HL-60/S4 (cell line): ENCODE data around the gene NT5C2.
"Not testable (repeated sequence)": the region's sequence is repeated elsewhere in the genome, so short reads cannot be mapped to it uniquely, and the experiment has no call there.

ENCODE experiments used
- in situ Hi-C: fragments of 300-500 bp; cut with MboI; formaldehyde crosslinking; loops from 2 replicates; pipeline ENCODE4 v1.14.3; 2022; ENCODE audit warnings: low sequenced_read_pairs

The NT5C2 gene

DNA sequence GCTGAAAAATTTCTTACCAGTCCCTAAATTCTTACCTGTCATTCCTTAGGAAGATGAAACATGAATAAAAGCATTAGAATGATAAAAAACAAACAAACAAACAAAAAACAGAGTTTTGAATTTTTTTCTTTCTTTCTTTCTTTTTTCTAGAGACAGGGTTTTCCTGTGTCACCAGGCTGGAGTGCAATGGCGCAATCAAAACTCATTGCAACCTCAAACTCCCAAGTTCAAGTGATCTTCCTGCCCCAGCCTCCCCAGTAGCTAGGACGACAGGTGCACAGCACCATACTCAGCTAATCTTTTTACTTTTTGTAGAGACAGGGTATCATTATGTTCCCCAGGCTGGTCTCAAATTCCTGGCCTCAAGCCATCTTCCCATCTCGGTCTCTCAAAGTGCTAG is 26.5 kb downstream of the NT5C2 start:
- in situ Hi-C loops = no loop called here

DNA sequence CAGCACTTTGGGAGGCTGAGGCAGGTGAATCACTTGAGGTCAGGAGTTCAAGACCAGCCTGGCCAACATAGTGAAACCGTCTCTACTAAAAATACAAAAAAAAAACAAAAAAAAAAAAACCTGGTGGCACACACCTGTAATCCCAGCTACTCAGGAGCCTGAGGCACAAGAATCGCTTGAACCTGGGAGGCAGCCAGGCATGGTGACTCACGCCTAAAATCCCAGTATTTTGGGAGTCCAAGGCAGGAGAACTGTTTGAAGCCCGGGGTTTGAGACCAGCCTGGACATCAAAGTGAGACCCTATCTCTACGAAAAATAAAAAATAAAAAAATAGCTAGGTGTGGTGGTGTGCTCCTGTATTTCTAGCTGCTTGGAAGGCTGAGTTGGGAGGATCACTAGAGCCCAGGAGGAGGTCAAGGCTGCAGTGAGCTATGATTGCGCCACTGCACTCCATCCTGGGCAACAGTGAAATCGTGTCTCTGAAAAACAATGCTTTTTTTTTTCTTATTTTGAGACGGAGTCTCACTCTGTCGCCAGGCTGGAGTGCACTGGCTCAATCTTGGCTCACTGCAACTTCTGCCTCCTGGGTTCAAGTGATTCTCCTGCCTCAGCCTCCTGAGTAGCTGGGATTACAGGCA is 29.2 kb downstream of the NT5C2 start:
- in situ Hi-C loops = not testable (repeated sequence)

DNA sequence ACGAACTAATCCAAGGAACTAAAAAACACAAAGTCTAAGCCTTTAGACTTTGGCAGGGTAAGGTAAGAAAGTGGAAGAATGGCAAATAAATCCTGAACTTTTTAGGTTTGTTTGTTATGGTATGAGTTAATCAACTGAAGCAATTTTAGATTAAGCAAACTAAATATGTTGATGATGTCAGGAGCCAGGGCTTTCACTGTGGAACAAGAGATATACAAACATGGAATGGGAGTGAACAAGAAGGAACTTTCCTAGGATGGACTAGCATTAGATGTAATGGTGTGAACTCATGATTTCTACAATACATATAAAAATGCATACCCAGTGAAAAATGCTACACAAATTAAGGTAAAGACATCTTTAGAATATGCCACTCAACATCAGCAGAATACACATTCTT is 35.8 kb downstream of the NT5C2 start:
- in situ Hi-C loops = no loop called here

DNA sequence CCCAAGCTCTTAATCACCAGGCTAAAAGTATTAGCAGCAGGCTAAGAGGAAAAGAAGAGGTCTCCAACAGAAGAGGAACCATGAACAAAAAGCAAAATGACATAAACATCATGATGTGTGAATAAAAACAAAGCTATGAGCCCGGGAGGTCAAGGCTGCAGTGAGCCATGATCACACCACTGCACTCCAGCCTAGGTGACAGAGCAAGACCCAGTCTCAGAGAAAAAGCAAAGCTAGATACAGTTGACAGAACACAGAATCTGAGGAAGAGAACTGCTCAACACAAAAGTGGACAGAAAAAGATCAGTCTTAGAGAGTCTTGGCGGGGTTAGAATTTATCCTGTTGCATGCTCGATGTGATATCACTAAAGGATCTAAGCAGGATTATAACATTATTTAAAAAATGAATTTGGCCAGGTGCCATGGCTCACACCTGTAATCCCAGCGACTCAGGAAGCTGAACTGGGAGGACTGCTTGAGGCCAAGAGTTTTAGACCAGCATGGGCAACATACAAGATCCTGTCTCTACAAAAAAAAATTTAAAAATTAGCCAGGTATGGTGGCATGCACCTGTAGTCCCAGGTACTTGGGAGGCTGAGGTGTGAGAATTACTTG is 37.5 kb downstream of the NT5C2 start:
- in situ Hi-C loops = no loop called here

DNA sequence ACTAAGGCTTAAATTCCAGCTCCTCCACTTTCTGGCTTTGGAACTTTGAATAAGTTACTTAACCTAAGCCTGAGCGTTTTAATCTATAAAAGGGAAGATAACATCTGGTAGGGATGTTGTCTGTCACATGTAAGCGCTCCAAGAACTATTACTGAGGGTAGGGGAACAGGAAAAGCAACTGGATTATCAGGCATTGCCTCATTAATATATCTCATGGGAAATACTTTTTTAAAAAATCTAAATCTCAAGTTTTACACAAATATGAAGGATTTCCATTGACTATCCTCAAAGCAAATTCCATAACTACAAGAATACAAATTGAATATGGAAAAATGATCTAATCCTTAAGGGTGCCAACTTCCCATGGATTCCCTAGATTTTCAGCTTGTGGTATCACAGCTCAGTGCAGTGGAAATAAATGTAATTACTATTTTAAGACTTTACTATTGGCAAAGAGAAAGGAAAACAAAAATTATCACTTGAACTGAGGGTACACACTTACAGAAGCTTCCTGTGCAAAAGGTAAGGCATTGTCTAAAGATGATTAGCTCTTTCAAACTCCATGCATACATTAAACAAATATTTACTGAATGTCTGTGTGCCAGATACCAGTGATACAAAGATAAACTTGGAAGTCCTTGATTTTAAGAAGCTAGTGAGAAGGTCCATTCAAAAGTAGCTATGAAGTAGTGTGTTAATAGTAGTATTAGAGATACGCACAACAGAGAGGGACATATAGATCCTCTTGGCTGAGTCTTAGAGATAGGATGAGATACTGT is 38.4 kb downstream of the NT5C2 start:
- in situ Hi-C loops = no loop called here

DNA sequence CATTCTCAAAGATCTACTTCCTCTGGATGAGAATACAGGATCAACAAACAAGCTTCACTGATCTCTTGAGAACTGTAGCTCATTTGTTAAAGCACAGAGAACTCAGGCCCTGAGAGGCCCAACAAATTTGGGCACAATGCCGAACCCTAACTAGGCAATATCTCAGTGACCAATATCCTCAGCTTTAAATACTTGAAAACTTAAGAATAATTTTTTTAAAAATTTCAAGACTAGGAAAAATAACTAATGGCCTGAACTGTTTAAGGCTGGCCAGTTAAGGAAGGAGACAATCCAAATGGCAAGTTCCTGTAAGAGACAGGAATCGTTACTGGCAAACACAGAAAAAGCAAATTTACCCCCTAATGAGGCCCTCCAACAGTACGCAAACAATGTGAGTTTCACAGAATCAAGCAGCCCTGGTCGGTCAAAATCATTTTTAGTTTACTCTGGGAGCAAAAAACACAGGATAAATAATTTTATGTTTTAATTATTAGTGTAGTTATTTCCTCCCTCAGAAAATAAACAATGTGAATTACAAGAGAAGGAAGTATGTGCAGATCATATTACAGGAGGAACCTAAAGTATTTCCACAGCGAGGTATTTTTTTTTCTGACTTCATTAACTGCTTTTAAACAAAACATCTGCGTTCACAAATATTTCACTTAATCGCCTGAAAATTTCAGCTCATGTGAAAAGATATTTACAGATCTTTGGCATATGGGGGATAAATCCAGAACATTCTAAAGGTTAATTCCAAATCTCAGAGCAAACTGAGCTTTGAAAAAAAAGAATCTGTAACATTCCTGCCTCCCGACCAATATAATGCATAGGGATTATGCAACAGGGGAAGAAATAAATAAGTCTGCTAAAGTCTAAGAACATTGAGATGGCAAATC is 39.5 kb downstream of the NT5C2 start:
- in situ Hi-C loops = no loop called here

DNA sequence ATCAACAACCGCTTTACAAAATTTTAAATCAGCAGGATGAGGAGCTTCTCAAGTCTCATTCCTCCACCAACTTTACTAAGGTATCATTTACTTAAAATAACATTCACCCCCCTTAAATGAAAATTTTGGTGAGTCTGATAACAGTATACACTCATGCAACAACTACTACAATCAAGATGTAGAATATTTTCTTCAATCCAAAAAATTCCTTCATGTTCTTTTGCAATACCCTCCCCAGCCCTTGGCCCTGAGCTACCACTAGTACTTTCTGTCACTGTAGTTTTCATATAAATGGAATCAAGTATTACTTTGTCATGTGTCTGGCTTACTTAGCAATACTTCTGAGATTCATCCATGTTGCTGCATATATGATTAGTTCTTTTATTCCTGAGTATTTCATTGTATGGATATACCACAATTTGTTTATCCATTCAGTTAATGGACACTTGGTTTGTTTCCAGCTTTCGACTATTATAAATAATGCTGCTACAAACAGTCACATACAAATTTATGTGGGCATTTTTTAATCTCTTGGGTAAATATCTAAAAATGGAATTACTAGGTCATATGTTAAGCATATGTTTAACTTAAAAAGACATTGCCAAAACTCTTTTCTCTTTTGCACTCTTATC is 43.0 kb downstream of the NT5C2 start:
- in situ Hi-C loops = no loop called here

DNA sequence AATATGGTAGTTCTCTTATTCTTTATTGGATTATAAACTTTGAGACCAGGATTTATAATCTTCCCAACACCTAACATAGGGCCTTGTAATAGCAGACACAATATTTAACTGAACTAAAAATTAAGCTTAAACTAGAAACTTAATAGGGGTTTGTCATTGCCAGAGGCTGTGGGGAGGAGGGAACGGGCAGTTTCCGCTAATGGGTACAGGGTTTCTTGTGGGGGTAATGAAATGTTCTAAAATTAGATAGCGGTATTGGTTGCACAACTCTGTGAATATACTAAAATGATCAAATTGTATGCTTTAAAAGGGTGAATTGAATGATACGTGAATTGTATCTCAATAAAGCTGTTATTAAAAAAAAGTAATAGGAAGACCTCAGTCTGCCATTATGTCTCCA is 45.4 kb downstream of the NT5C2 start:
- in situ Hi-C loops = no loop called here

DNA sequence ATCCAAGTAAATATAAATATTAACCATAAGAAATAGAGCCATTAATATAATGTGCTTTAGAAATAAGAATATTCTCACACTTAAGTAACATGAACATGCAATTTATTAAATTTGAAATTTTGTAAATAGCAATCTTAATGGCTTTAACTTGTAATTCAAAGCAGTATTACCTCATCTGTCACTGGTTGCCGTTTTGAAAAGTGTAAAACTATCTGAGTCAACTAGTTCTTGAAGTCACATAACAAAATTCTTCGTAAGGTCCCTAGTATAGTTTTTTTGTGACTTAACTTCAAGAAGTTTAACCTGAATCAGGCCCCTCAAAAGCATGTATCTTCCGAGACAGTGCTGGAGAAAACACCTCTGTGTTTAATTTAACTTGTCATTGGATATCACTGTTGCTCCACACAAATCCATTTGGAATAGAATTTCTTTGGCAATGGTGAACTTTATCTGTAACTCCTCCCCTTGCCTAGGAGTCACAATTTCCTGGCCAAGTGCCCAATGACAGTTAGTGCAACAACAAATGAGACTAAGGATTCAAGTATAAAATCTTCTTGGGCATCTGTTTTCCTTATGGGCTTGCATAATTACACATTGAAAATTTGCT is 47.1 kb downstream of the NT5C2 start:
- in situ Hi-C loops = no loop called here

DNA sequence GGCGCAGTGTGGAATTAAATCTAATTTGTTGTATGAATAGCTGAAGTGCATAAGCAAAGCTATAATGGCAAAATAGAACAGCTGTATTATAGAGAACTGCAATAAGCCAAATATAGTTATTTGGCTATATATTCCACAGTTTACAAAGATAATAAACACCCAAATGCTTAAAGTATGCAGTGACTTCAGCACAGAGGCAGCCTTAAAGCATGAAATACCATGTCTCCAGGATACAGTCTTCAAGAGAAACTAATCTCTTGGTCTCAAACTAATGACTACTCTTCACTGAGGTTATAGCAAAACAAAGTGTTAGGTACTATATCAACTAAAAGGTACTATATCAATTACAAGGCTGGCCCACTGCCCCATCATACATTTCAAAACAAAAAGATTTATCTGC is 48.0 kb downstream of the NT5C2 start:
- in situ Hi-C loops = no loop called here

DNA sequence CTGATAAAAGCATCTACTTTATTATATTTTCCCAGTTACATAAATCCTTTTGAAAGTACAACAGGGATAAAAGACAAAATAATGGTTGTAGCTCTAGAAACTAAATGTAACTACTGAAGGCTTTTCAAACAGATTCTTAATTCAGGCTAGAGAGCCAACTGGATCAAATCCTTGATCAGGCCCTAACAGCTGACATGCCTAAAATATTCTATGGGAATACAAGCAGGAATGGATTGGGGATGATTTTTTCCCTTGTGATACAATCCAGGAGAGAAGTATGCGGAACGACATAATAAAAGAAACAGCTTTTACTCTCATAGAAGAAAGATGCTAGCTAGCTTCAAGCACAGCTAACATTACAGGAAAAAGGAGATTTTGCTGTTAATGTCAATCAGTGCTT is 49.0 kb downstream of the NT5C2 start:
- in situ Hi-C loops = no loop called here

DNA sequence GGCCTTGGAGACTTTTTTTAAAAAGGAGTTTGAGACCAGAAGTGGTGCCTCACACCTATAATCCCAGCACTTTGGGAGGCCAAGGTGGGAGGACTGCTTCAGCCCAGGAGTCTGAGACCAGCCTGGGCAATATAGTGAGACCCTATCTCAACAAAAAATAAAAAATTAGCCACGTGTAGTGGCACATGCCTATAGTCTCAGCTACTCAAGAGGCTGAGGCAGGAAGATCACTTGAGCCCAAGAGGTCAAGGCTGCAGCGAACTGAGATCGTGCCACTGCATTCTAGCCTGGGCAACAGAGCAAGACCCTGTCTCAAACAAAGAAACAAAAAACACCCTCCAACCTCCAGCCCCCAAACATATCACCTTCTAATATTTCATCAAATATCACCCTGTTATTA is 49.4 kb downstream of the NT5C2 start:
- in situ Hi-C loops = not testable (repeated sequence)

DNA sequence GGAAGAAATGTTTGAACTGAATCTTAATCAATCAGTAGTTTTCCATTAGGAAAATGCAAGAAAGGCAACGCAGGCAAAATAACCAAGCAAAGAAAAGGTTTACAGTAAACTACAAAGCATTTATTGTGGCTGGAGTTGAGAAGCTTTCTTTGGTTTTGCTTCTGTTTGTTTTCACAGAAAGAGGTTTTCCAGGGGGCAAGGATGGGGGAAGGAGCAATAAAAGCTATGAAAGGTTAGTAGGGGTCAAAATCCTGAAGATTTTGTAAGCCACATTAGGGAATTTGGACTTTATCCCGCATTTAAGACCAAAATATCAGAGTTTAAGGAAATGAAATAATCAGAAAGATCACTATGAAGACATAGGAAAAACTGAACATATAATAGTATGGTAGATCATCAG is 51.1 kb downstream of the NT5C2 start:
- in situ Hi-C loops = no loop called here

DNA sequence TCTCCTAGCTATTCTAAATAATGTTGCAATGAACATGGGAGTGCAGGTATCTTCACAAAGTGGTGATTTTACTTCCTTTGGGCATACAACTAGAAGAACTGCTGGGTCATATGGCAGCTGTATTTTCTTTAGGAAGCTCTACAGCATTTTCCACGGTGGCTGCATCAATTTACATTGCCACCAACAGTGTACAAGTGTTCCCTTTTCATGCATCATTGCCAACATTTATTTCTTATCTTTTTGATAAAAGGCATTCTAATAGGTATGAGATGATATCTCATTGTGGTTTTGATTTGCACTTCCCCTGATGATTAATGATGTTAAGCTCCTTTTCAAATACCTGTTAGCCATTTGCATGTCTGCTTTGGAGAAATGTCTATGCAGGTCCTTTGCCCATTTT is 52.6 kb downstream of the NT5C2 start:
- in situ Hi-C loops = no loop called here

DNA sequence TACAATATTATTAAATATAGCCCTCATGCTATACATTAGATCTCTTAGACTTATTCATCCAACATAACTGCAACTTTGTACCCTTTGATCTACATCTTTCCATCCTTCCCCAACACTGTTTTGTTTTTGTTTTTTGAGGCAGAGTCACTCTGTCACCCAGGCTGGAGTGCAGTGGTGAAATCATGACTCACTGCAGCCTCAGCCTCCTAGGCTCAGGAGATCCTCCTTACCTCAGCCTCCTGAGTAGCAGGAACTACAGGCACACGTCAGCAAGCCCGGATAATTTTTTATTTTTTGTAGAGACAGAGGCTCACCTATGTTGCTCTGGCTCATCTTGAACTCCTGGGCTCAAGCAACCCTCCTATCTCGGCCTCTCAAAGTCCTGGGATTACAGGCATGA is 53.3 kb downstream of the NT5C2 start:
- in situ Hi-C loops = no loop called here

DNA sequence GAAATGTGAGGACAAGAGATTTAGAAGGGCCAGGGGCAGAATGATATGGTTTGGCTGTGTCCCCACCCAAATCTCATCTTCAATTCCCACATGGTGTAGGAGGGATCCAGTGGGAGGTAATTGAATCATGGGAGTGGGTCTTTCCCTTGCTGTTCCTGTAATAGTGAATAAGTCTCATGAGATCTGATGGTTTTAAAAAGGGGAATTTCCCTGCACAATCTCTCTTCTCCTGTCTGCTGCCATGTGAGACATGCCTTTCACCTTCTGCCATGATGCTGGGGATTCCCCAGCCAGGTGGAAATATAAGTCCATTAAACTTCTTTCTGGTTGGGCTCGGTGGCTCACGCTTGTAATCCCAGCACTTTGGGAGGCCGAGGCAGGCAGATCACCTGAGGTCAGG is 57.9 kb downstream of the NT5C2 start:
- in situ Hi-C loops = not testable (repeated sequence)

DNA sequence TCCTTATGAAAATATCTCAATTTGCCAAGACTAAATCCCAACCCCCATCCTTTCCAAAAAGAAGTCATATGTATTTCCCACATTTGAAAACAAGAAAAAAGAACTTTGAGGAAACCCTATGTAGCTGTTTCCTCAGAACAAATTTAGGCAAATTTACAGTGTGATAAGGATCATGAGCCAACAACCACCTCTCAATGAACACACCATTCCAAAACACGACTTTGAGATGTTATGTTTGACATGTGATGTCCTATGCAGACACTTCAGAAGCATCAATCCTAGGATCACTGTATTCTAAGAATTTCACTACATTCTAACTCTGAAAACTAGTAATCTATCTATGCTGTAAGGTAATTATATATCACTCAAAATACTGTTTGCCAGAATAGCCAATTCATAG is 62.2 kb downstream of the NT5C2 start:
- in situ Hi-C loops = no loop called here

DNA sequence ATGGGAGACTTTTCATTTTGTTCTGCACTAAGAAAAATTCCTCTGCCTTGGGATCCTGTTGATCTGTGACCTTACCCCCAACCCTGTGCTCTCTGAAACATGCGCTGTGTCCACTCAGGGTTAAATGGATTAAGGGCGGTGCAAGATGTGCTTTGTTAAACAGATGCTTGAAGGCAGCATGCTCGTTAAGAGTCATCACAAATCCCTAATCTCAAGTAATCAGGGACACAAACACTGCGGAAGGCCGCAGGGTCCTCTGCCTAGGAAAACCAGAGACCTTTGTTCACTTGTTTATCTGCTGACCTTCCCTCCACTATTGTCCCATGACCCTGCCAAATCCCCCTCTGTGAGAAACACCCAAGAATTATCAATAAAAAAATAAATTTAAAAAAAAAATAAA is 62.9 kb downstream of the NT5C2 start:
- in situ Hi-C loops = not testable (repeated sequence)

DNA sequence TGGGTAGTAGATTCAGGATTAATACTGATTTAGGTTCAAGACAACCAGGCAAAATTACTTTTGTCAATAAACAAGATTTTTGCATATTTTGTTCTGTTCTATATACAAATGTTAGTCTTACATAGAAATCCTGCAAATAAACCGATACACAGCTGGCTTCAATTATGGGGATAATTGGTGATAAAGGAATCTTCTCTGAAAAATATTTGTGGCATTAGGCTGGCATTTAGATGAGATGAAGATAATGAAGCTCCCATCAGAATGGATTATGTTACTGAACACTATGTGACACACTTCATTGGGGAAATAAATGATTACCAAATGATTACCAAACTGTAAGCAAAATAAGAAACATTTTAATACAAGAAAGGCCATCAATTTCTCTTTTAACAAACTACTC is 65.8 kb downstream of the NT5C2 start:
- in situ Hi-C loops = no loop called here
